ENCODE results near the gene PGPEP1. TPM values are rescaled to one million over a fixed set of nuclear protein-coding genes. Genes with fewer than 3 reads are reported as not detected.

Gene PGPEP1
- polyA plus RNA-seq, 1 experiment, result 22.0 TPM

DNA sequence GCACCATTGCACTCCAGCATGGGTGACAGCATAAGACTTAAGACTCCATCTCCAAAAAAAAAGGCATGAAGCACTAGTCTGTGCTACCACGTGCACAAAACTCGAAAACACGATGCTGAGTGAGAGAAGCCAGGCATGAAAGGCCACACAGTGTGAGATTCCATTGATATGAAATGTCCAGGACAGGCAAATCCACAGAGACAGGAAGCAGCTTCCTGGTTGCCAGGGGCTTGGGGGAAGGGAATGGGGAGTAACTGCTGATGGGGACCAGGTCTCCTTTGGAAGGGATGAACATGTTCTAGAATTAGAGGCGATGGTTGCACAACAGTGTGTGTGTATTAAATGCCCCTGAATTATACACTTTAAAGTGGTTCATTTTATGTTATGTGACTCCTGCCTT is 43.1 kb upstream of the PGPEP1 start:
- no peaks in the 10 kb centered on the region for H3K27me3 ChIP-seq (ENCODE audit: control insufficient read depth, insufficient read depth, low read length)
- no peak overlapping the region for H3K27ac ChIP-seq (ENCODE audit: low read depth, low read length)
- DNase-seq (ENCODE audit: low read depth, low spot score), result no peak
- CTCF ChIA-PET, result interaction anchor here (1.8 to 2.0 kb wide), 2 partner anchors 18 to 31 kb away, joined by 7 to 10 read pairs; no protein-coding TSS in a partner anchor
- no peaks in the 10 kb centered on the region for H3K9me3 ChIP-seq (ENCODE audit: control insufficient read depth, insufficient read depth, low read length)
- POLR2A ChIA-PET, result interaction anchor here (2.5 kb wide), 1 partner anchor 16 kb away, joined by 16 read pairs; the partner anchor contains the start of gene JUND
- TF ChIP-seq, protein P1, sequence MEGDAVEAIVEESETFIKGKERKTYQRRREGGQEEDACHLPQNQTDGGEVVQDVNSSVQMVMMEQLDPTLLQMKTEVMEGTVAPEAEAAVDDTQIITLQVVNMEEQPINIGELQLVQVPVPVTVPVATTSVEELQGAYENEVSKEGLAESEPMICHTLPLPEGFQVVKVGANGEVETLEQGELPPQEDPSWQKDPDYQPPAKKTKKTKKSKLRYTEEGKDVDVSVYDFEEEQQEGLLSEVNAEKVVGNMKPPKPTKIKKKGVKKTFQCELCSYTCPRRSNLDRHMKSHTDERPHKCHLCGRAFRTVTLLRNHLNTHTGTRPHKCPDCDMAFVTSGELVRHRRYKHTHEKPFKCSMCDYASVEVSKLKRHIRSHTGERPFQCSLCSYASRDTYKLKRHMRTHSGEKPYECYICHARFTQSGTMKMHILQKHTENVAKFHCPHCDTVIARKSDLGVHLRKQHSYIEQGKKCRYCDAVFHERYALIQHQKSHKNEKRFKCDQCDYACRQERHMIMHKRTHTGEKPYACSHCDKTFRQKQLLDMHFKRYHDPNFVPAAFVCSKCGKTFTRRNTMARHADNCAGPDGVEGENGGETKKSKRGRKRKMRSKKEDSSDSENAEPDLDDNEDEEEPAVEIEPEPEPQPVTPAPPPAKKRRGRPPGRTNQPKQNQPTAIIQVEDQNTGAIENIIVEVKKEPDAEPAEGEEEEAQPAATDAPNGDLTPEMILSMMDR (IDR thresholded peaks at IDR 0.05; ENCODE audit: low read depth, low read length), result no peak
- H3K4me3 ChIP-seq (ENCODE audit: low read depth, low read length), result no peak overlapping the region

DNA sequence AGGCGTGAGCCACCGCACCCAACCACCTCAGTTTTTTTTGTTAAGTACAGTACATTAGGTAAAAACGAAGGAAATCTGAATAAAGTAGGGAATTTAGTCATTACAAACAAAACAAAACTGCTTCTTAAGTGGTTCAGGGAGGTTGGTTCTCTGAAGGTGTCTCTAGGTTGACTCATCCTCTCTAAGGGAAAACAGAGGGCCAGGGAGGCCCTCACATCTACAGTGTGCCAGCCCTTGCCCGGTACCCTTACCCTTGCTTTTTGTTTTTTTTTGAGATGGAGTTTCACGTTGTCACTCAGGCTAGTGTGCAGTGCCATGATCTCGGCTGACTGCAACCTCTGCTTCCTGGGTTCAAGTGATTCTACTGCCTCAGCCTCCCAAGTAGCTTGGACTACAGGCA is 41.8 kb upstream of the PGPEP1 start:
- Histone ChIP-seq H3K9me3 (ENCODE audit: control insufficient read depth, insufficient read depth, low read length) (no peaks in the 10 kb centered on the region), H3K27ac (ENCODE audit: low read depth, low read length) (no peak overlapping the region), H3K27me3 (ENCODE audit: control insufficient read depth, insufficient read depth, low read length) (no peaks in the 10 kb centered on the region), H3K4me3 (ENCODE audit: low read depth, low read length) (no peak overlapping the region)
- TF ChIP-seq, protein P1 (IDR thresholded peaks at IDR 0.05; ENCODE audit: low read depth, low read length), result no peak
- no peak for DNase-seq (ENCODE audit: low read depth, low spot score)
- ChIA-PET CTCF (no interaction called here), POLR2A (interaction anchor here (1.1 kb wide), 1 partner anchor 30 kb away, joined by 4 read pairs; no protein-coding TSS in a partner anchor)

DNA sequence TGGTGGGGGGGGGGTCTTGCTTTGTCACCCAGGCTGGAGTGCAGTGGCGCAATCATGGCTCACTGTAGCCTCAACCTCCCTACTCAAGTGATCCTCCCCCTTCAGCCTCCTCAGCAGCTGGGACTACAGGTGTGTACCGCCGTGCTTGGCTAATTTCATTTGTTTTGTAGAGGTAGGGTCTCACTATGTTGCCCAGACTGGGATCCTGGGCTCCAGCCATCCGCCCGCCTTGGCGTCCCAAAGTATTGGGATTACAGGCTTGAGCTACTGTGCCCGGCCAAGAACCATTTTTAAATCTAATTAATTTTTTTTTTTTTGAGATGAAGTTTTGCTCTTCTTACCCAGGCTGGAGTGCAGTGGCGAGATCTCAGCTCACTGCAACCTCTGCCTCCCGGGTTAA is 40.7 kb upstream of the PGPEP1 start:
- no peaks in the 10 kb centered on the region for H3K9me3 ChIP-seq (ENCODE audit: control insufficient read depth, insufficient read depth, low read length)
- no peak for DNase-seq (ENCODE audit: low read depth, low spot score)
- TF ChIP-seq, protein P1 (IDR thresholded peaks at IDR 0.05; ENCODE audit: low read depth, low read length), result no peak
- H3K27ac ChIP-seq (ENCODE audit: low read depth, low read length), result no peak overlapping the region
- POLR2A ChIA-PET, result interaction anchor here (0.6 kb wide), 1 partner anchor 717 kb away, joined by 3 read pairs; no protein-coding TSS in a partner anchor
- no peak overlapping the region for H3K4me3 ChIP-seq (ENCODE audit: low read depth, low read length)
- CTCF ChIA-PET, result interaction anchor here (1.3 kb wide), 1 partner anchor 29 kb away, joined by 4 read pairs; no protein-coding TSS in a partner anchor
- no peaks in the 10 kb centered on the region for H3K27me3 ChIP-seq (ENCODE audit: control insufficient read depth, insufficient read depth, low read length)

DNA sequence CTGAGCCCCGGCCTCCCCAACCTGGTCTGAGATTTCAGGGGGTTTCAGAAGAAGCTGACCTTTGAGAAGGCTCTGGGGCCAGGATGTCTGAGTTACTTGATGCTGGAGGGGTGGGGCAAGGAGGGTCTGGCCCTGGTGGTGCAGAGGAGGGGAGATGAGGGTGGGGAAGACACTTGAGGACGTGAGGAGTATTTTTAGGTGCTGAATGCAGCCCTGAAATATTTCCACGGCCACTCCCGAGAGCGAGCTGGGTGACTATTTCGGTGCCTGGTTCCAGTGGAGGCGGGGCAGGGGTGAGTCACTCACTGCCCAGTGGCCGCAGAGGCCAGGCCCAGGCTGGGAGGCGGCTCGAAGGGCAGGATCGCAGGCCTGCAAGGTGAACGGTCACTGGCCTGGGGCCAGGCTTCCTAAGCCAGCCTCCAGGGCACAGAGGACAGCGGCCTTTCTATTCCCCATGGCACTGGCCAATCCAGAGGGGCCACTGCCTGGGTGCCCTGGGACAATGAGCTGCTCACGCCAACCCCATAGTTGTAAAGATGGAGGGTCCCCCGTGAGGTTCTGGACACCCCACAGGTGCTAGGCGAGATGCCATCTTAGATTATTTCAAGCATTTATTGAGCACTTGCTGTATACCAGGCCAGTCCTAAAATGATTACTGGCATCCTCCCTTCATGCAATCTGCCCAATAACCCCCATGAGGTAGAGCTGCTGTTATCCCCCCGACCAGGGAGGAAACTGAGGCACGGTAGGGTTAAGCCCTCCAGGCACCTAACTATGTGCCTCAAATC is 39.3 kb upstream of the PGPEP1 start:
- Histone ChIP-seq H3K4me3 (ENCODE audit: low read depth, low read length) (no peak overlapping the region), H3K27ac (ENCODE audit: low read depth, low read length) (peak overlapping the region; percentile 47), H3K27me3 (ENCODE audit: control insufficient read depth, insufficient read depth, low read length) (no peaks in the 10 kb centered on the region), H3K9me3 (ENCODE audit: control insufficient read depth, insufficient read depth, low read length) (no peaks in the 10 kb centered on the region)
- POLR2A ChIA-PET, result interaction anchor here (0.6 to 1.3 kb wide), 5 partner anchors 9 to 222 kb away, joined by 3 to 13 read pairs (median 4); partner anchors contain the start of genes JUND and LSM4
- TF ChIP-seq, protein P1 (IDR thresholded peaks at IDR 0.05; ENCODE audit: low read depth, low read length), result no peak
- DNase-seq (ENCODE audit: low read depth, low spot score), result no peak
- CTCF ChIA-PET, result interaction anchor here (1.2 kb wide), 1 partner anchor 27 kb away, joined by 4 read pairs; no protein-coding TSS in a partner anchor

DNA sequence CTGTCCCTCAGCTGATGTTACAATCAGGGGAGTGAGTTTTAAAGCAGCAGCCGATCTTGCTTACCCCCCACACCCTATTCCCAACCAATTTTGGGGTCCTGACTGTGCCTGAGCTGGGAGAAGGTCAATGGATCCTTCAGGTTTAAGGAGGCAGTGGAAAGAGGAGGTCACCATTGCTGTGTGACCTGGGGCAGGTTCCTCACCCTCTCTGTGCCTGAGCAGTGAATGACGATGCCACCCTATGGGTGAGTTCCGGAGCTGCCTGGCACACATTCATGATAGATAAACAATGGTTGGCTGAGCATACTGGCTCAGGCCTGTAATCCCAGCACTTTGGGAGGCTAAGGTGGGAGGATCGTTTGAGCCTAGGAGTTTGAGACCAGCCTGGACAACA is 38.7 kb upstream of the PGPEP1 start:
- Histone ChIP-seq H3K9me3 (ENCODE audit: control insufficient read depth, insufficient read depth, low read length) (no peaks in the 10 kb centered on the region), H3K27ac (ENCODE audit: low read depth, low read length) (no peak overlapping the region), H3K4me3 (ENCODE audit: low read depth, low read length) (no peak overlapping the region), H3K27me3 (ENCODE audit: control insufficient read depth, insufficient read depth, low read length) (no peaks in the 10 kb centered on the region)
- TF ChIP-seq, protein P1 (IDR thresholded peaks at IDR 0.05; ENCODE audit: low read depth, low read length), result no peak
- CTCF ChIA-PET, result interaction anchor here (1.2 to 1.9 kb wide), 2 partner anchors 27 kb away, joined by 4 to 9 read pairs; no protein-coding TSS in a partner anchor
- DNase-seq (ENCODE audit: low read depth, low spot score), result no peak
- POLR2A ChIA-PET, result interaction anchor here (0.8 to 1.4 kb wide), 5 partner anchors 9 to 21 kb away, joined by 3 to 13 read pairs (median 4); partner anchors contain the start of genes JUND and LSM4
